Measurements from ENCODE around the gene CDH22. TPM values are rescaled to one million over a fixed set of nuclear protein-coding genes. Genes with fewer than 3 reads are reported as not detected.

The CDH22 gene
- total and polyA plus RNA-seq, 2 experiments from 2014 or later: not detected

DNA sequence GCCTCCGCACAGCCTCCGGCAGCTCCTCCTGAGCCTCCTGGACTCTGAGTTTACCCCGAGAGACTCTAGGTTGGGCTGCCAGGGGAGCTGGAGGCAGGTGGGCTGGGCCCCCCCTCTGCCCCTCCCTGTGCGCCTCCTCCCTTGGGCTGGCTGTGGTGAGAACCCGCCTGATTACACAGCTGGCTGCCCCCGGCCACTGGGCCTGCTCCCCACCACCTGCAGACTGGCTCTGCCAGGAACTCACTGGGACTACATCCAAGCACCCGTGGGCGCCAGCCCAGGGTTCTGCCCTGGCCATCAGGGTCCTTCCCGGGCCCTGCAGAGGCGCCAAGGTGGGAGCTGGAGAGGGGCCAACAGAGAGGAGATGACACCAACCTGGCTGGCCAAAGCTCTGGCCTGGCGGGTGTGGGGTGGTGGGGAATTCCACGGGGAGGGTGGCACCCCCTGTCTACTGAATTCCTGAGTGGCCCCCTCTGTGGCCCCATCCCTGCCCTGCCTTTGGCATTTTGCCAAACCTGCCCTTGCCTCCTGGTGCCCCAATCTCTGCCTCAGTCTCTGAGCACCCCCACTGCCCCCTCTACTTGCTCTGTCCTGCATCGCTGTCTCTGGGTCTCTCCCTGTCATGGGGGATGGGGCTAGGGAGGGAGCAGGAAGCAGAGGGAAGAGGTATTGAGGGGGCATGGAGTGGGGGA is 21.9 kb upstream of the CDH22 start:
- H3K4me3 ChIP-seq: no peak overlapping the region
- TF ChIP-seq, protein P1, sequence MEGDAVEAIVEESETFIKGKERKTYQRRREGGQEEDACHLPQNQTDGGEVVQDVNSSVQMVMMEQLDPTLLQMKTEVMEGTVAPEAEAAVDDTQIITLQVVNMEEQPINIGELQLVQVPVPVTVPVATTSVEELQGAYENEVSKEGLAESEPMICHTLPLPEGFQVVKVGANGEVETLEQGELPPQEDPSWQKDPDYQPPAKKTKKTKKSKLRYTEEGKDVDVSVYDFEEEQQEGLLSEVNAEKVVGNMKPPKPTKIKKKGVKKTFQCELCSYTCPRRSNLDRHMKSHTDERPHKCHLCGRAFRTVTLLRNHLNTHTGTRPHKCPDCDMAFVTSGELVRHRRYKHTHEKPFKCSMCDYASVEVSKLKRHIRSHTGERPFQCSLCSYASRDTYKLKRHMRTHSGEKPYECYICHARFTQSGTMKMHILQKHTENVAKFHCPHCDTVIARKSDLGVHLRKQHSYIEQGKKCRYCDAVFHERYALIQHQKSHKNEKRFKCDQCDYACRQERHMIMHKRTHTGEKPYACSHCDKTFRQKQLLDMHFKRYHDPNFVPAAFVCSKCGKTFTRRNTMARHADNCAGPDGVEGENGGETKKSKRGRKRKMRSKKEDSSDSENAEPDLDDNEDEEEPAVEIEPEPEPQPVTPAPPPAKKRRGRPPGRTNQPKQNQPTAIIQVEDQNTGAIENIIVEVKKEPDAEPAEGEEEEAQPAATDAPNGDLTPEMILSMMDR (IDR thresholded peaks at IDR 0.05; ENCODE audit: low read depth, low read length): no peak
- H3K27me3 ChIP-seq: no peaks in the 10 kb centered on the region
- H3K36me3 ChIP-seq: no peaks in the 10 kb centered on the region
- H3K9me3 ChIP-seq (ENCODE audit: low read depth): no peaks in the 10 kb centered on the region
- DNase-seq (ENCODE audit: low read depth in 1 of 2, low spot score in 1 of 2): no peak
- peaks cover 6% of the 10 kb centered on the region for H3K4me1 ChIP-seq (ENCODE audit: low read depth)
- H3K27ac ChIP-seq: no peak overlapping the region

DNA sequence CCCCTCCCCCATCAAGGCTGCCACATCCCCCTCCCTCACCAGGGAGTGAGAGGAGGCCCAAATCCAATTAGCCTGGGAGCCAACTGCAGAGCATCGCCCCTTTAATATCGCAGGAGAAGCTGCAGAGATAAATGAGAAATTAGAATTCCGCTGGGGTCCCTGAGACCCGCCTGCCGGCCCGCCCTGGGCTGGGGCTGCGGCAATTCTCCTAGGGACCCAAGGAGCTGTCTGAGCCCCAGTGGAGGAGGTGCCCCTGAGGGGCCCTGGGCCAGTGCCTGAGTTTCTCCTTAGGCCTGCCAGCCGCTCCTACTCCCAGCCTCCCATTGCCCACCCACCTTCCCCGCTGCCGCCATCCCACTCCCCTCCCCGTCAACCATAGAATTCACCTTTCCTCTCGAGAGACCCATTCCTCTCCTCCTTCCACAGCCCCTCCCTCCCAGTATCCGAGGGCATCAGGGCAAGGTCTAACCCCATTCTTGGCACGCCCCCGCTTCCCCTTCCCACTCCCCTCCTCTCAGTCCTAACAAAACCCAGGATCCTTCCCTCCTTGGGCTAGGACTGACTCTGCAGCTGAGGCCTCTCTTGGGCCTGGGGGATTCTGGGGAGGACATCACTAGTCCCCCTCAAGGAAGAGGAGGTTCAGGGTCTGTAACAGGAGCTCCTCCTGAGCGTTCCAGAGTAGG is 20.0 kb upstream of the CDH22 start:
- TF ChIP-seq, protein P1 (IDR thresholded peaks at IDR 0.05; ENCODE audit: low read depth, low read length): no peak
- H3K4me3 ChIP-seq: no peak overlapping the region
- DNase-seq (ENCODE audit: low read depth in 1 of 2, low spot score in 1 of 2): no peak
- H3K27ac ChIP-seq: no peak overlapping the region
- H3K27me3 ChIP-seq: no peaks in the 10 kb centered on the region
- H3K36me3 ChIP-seq: no peaks in the 10 kb centered on the region
- no peaks in the 10 kb centered on the region for H3K4me1 ChIP-seq (ENCODE audit: low read depth)
- H3K9me3 ChIP-seq (ENCODE audit: low read depth): no peaks in the 10 kb centered on the region

DNA sequence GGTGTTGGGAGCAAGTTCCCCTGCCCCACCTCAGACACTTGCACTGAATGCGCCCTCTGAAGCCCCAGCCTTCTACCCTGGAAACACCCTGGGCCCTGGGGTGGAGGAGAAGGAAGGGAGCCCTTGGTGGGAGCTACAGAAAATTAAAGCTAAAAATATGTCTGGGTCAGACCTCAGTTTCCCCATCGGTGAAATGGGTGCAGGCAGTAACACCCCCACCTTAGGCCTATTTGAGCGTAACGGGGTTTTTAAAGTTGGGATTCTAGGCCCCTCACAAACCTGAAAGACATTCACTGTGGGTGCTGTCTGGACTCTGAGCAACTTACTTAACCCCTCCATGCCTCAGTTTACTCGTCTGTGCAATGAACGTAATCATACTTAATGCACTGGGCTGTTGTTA is 19.3 kb upstream of the CDH22 start:
- no peak for DNase-seq (ENCODE audit: low read depth in 1 of 2, low spot score in 1 of 2)
- Histone ChIP-seq H3K27me3 (no peaks in the 10 kb centered on the region), H3K27ac (no peak overlapping the region), H3K4me1 (ENCODE audit: low read depth) (no peaks in the 10 kb centered on the region), H3K9me3 (ENCODE audit: low read depth) (no peaks in the 10 kb centered on the region), H3K36me3 (no peaks in the 10 kb centered on the region), H3K4me3 (no peak overlapping the region)
- TF ChIP-seq, protein P1 (IDR thresholded peaks at IDR 0.05; ENCODE audit: low read depth, low read length): no peak

DNA sequence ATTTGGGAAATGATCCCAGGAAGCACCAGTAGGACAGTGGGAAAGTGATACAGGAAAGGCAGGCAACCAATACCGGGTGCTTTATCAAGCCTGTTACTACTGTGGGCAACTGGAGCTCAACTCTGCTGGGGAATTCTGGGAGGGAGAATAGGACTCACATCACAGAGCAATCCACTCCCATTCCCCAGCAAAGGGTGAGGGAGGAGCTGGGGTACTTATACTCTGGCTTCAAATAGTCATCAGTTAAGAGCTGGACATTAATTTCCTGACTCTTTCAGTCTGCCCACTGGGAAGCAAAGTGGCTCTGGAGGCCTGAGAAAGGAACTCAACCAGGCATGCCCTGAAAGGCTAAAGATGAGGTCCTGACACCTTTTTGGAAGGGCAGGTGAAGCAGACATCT is 17.5 kb upstream of the CDH22 start:
- H3K27me3 ChIP-seq: no peaks in the 10 kb centered on the region
- no peak for DNase-seq (ENCODE audit: low read depth in 1 of 2, low spot score in 1 of 2)
- H3K9me3 ChIP-seq (ENCODE audit: low read depth): no peaks in the 10 kb centered on the region
- no peak overlapping the region for H3K4me3 ChIP-seq
- TF ChIP-seq, protein P1 (IDR thresholded peaks at IDR 0.05; ENCODE audit: low read depth, low read length): no peak
- no peak overlapping the region for H3K27ac ChIP-seq
- no peaks in the 10 kb centered on the region for H3K4me1 ChIP-seq (ENCODE audit: low read depth)
- H3K36me3 ChIP-seq: no peaks in the 10 kb centered on the region

DNA sequence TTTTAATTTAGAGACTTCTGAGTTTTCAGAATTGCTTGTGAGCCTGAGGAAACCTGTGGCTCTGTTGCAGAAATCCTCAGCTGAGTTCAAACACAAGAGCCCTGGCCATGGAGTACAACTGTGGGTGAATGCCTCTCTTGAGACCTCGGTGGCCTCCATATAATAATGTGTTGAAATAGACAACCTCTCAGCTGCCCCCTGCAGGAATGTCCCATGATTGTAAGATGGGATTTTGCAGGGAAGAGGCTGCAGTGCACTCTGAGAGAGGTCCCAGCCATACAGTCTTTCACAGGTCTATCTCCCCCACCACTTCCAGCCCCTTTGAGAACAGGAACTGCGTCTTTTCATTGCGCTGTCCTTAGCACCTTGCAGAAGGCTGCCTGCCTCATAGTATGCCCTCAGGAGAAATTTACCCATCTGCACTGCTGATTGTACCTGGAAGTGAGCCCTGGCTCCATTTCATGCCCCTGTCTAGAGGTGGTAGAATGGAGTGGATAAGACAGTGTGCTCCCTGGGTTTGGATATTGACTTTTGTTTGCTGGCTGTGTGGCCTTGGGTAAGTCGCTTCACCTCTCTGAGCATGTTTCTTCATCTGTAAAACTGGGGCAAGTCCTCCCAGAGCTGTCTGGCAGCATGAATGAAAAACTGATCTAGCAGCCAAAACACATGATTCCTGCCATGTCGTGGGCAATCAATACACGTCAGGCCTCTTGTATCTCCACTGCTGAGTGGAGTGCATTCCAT is 16.8 kb upstream of the CDH22 start:
- Histone ChIP-seq H3K27ac (no peak overlapping the region), H3K4me1 (ENCODE audit: low read depth) (no peaks in the 10 kb centered on the region), H3K27me3 (no peaks in the 10 kb centered on the region), H3K36me3 (no peaks in the 10 kb centered on the region), H3K9me3 (ENCODE audit: low read depth) (no peaks in the 10 kb centered on the region), H3K4me3 (no peak overlapping the region)
- peak; percentile 38 to 47 for DNase-seq (ENCODE audit: low read depth in 1 of 2, low spot score in 1 of 2)
- TF ChIP-seq, protein P1 (IDR thresholded peaks at IDR 0.05; ENCODE audit: low read depth, low read length): peak; percentile 49
